OCI-LY3 (cell line): Measurements from ENCODE around the gene HASPIN.

Source experiments
- H2AFZ ChIP-seq: fragments of 200-600, 300-600 bp; shearing (Covaris generic); 2 replicates; pipeline ENCODE4 v1.6.0; 2014; ENCODE audit warnings: antibody characterized with exemption, low read depth, low read length
- H3K27ac ChIP-seq: fragments of 200-600, 300-600 bp; sonication (generic); 2 replicates; pipeline ENCODE4 v1.5.1; 2014; ENCODE audit warnings: mild to moderate bottlenecking, low read length, moderate library complexity, mixed read lengths
- H3K27me3 ChIP-seq: fragments of 200-600, 300-600 bp; sonication (generic); 2 replicates; pipeline ENCODE4 v1.6.1; 2014; ENCODE audit warnings: low read depth, low read length, mixed read lengths
- H3K36me3 ChIP-seq: fragments of 200-600, 300-600 bp; sonication (generic); replicated peaks from 2 replicates; pipeline ENCODE3; 2014; ENCODE audit warnings: low read depth, low read length, mixed read lengths
- H3K4me1 ChIP-seq: fragments of 300-600, 200-600 bp; sonication (generic); 2 replicates; pipeline ENCODE4 v1.6.1; 2014; ENCODE audit warnings: low read length, mixed read lengths
- H3K4me2 ChIP-seq: fragments of 200-600, 300-600 bp; sonication (generic); 2 replicates; pipeline ENCODE4 v1.6.1; 2014; ENCODE audit warnings: low read length, mixed read lengths
- H3K4me3 ChIP-seq: fragments of 300-600, 200-600 bp; sonication (generic); 2 replicates; pipeline ENCODE4 v1.5.1; 2014; ENCODE audit warnings: antibody characterized with exemption, mild to moderate bottlenecking, low read length, moderate library complexity
- H3K79me2 ChIP-seq: fragments of 300-600, 200-600 bp; shearing (Covaris generic); 2 replicates; pipeline ENCODE4 v1.6.1; 2014; ENCODE audit warnings: mild to moderate bottlenecking, low read length, mixed read lengths
- H3K9ac ChIP-seq: fragments of 300-600, 200-600 bp; shearing (Covaris generic); 2 replicates; pipeline ENCODE4 v1.6.0; 2014; ENCODE audit warnings: mild to moderate bottlenecking, low read length, moderate library complexity
- H3K9me3 ChIP-seq: fragments of 200-600, 300-600 bp; shearing (Covaris generic); 2 replicates; pipeline ENCODE4 v1.6.1; 2014; ENCODE audit warnings: low read length, mixed read lengths; ENCODE audit not compliant: insufficient read depth
- H4K20me1 ChIP-seq: fragments of 200-600, 300-600 bp; sonication (generic); 2 replicates; pipeline ENCODE4 v1.6.1; 2016; ENCODE audit warnings: low read length, mixed read lengths; ENCODE audit not compliant: insufficient read depth
- CTCF ChIP-seq: fragments of 200-600, 300-600 bp; sonication (generic); IDR thresholded peaks from 2 replicates; pipeline ENCODE4 v1.5.1; 2014; ENCODE audit warnings: antibody characterized with exemption, low read length, low read depth
- EZH2phosphoT487 ChIP-seq: fragments of 200-600 bp; shearing (Covaris generic); IDR thresholded peaks from 2 replicates; pipeline ENCODE4 v1.6.1; 2018; ENCODE audit warnings: antibody characterized with exemption, mixed run types, low read depth

The HASPIN gene

GRCh38 chr17:3738562-3739295 lies 15.0 kb downstream of the HASPIN start:
- Histone ChIP-seq H4K20me1 (no peaks in the 10 kb centered on the region), H2AFZ (no peak overlapping the region), H3K36me3 (no peaks in the 10 kb centered on the region), H3K27ac (no peak overlapping the region), H3K4me2 (0 out of 2 replicates have a peak overlapping the region, but pooled peaks have one; percentile 4), H3K9ac (no peak overlapping the region), H3K4me1 (no peaks in the 10 kb centered on the region; the same call in 1 of the 2 replicates), H3K9me3 (no peaks in the 10 kb centered on the region), H3K79me2 (no peaks in the 10 kb centered on the region), H3K27me3 (peaks cover 4% of the 10 kb centered on the region), H3K4me3 (no peak overlapping the region)
- TF ChIP-seq CTCF (no peak), EZH2phosphoT487 (no peak)

- Histone ChIP-seq H3K9ac (no peak overlapping the region), H2AFZ (no peak overlapping the region), H3K27ac (no peak overlapping the region), H3K27me3 (peaks cover 4% of the 10 kb centered on the region), H3K4me2 (no peak overlapping the region), H3K4me3 (no peak overlapping the region), H3K36me3 (no peaks in the 10 kb centered on the region), H3K79me2 (no peaks in the 10 kb centered on the region), H4K20me1 (no peaks in the 10 kb centered on the region), H3K4me1 (no peaks in the 10 kb centered on the region; the same call in 1 of the 2 replicates), H3K9me3 (no peaks in the 10 kb centered on the region)
- no peak for TF ChIP-seq CTCF
- no peak for TF ChIP-seq EZH2phosphoT487
These were observed 15.9 kb downstream of the HASPIN start for GRCh38 chr17:3739422-3740124.

GRCh38 chr17:3740611-3741073 lies 16.9 kb downstream of the HASPIN start:
- Histone ChIP-seq H3K36me3 (no peaks in the 10 kb centered on the region), H3K27me3 (peaks cover 4% of the 10 kb centered on the region), H3K9ac (no peak overlapping the region), H3K9me3 (no peaks in the 10 kb centered on the region), H3K4me1 (no peaks in the 10 kb centered on the region; the same call in 1 of the 2 replicates), H3K27ac (no peak overlapping the region), H4K20me1 (no peaks in the 10 kb centered on the region), H2AFZ (no peak overlapping the region), H3K4me3 (no peak overlapping the region), H3K79me2 (no peaks in the 10 kb centered on the region), H3K4me2 (no peak overlapping the region)
- TF ChIP-seq EZH2phosphoT487 = no peak
- no peak for TF ChIP-seq CTCF

GRCh38 chr17:3744014-3744413 lies 20.3 kb downstream of the HASPIN start:
- Histone ChIP-seq H3K9me3 (no peaks in the 10 kb centered on the region), H3K4me1 (no peaks in the 10 kb centered on the region)

More at GRCh38 chr17:3744014-3744413, 20.3 kb downstream of the HASPIN start:
- Histone ChIP-seq H3K9ac (no peak overlapping the region), H4K20me1 (no peaks in the 10 kb centered on the region), H3K36me3 (no peaks in the 10 kb centered on the region), H2AFZ (no peak overlapping the region), H3K4me3 (no peak overlapping the region), H3K79me2 (no peaks in the 10 kb centered on the region), H3K27ac (no peak overlapping the region), H3K27me3 (no peaks in the 10 kb centered on the region), H3K4me2 (no peak overlapping the region)
- no peak for TF ChIP-seq EZH2phosphoT487
- TF ChIP-seq CTCF = no peak
